IMR-90 (cell line): ENCODE measurements around the gene KRTAP10-11. TPM values are rescaled to one million over a fixed set of nuclear protein-coding genes. Genes with fewer than 3 reads are reported as not detected.

Source experiments
- ATAC-seq: fragments of 200-7000 bp; cut with Tn5 transposase; 2 replicates; pipeline ENCODE4 v1.9.1; 2020; ENCODE audit warnings: low read depth, mild to moderate bottlenecking, moderate library complexity
- BruUV-seq: library from RNA; stranded (reverse); fragments of 400-500 nt; replicated peaks from 2 replicates; lab custom pipeline; 2021; lab: Mats Ljungman, UMichigan
- CTCF ChIA-PET: fragments of 300-600 bp; formaldehyde crosslinking; extraction: SDS; loops from one replicate; lab custom pipeline; 2021; ENCODE audit warnings: antibody characterized with exemption; lab: Yijun Ruan, JAX
- POLR2A ChIA-PET: fragments of 300-600 bp; sonication (Branson Sonifier 250); formaldehyde crosslinking; loops from one replicate; lab custom pipeline; 2022; ENCODE audit warnings: antibody characterized with exemption; ENCODE audit not compliant: unreplicated experiment; lab: Charles Lee
- DNase-seq: peaks from one replicate; pipeline ENCODE4 v3.0.0; 2013
- H2AFZ ChIP-seq: replicated peaks from 2 replicates; pipeline ENCODE3; 2013; ENCODE audit warnings: low read length, mild to moderate bottlenecking; ENCODE audit not compliant: poor library complexity
- H2AK5ac ChIP-seq: 2 replicates; pipeline ENCODE4 v1.6.1; 2013; ENCODE audit warnings: low read depth, low read length, inconsistent platforms
- H2AK9ac ChIP-seq: replicated peaks from 2 replicates; pipeline ENCODE3; 2013; ENCODE audit warnings: mild to moderate bottlenecking, low read depth, low read length, moderate library complexity; ENCODE audit not compliant: poor library complexity
- H2BK120ac ChIP-seq: 2 replicates; pipeline ENCODE4 v1.6.1; 2013; ENCODE audit warnings: low read depth, low read length, inconsistent platforms
- H2BK15ac ChIP-seq: 3 replicates; pipeline ENCODE4 v1.6.1; 2013; ENCODE audit warnings: low read depth, low read length, inconsistent platforms
- H2BK20ac ChIP-seq: 2 replicates; pipeline ENCODE4 v1.6.1; 2013; ENCODE audit warnings: low read depth, mild to moderate bottlenecking, inconsistent platforms, low read length, moderate library complexity
- H2BK5ac ChIP-seq: 2 replicates; pipeline ENCODE4 v1.6.1; 2013; ENCODE audit warnings: mild to moderate bottlenecking, low read depth, low read length, inconsistent platforms; ENCODE audit not compliant: poor library complexity, severe bottlenecking
- H3K14ac ChIP-seq: replicated peaks from 2 replicates; pipeline ENCODE4 v1.6.1; 2013; ENCODE audit warnings: low read depth, low read length, inconsistent platforms
- H3K18ac ChIP-seq: 2 replicates; pipeline ENCODE4 v1.6.1; 2013; ENCODE audit warnings: low read depth, low read length, control low read depth
- H3K23ac ChIP-seq: 2 replicates; pipeline ENCODE4 v1.6.1; 2013; ENCODE audit warnings: low read depth, low read length, inconsistent platforms
- H3K27ac ChIP-seq: 2 replicates; pipeline ENCODE4 v1.5.1; 2013; ENCODE audit warnings: mild to moderate bottlenecking, control low read depth, low read length; ENCODE audit not compliant: insufficient read depth
- H3K27me3 ChIP-seq: 2 replicates; pipeline ENCODE4 v1.6.1; 2013; ENCODE audit warnings: low read length; ENCODE audit not compliant: control insufficient read depth, insufficient read depth
- H3K36me3 ChIP-seq: 2 replicates; pipeline ENCODE4 v1.6.1; 2013; ENCODE audit warnings: low read length, mixed read lengths; ENCODE audit not compliant: control insufficient read depth, insufficient read depth
- H3K4ac ChIP-seq: 2 replicates; pipeline ENCODE4 v1.6.1; 2013; ENCODE audit warnings: low read depth, low read length, inconsistent platforms
- H3K4me1 ChIP-seq: 2 replicates; pipeline ENCODE4 v1.6.1; 2013; ENCODE audit warnings: low read length, mixed read lengths; ENCODE audit not compliant: control insufficient read depth, insufficient read depth
- H3K4me2 ChIP-seq: 2 replicates; pipeline ENCODE4 v1.6.1; 2013; ENCODE audit warnings: low read depth, mild to moderate bottlenecking, control low read depth, low read length, moderate library complexity
- H3K4me3 ChIP-seq: 2 replicates; pipeline ENCODE4 v1.5.1; 2013; ENCODE audit warnings: low read depth, mild to moderate bottlenecking, control low read depth, low read length, moderate library complexity; ENCODE audit not compliant: insufficient read depth
- H3K56ac ChIP-seq: 2 replicates; pipeline ENCODE4 v1.6.1; 2013; ENCODE audit warnings: low read length, inconsistent platforms; ENCODE audit not compliant: insufficient read depth; ENCODE audit errors: extremely low read depth
- H3K79me1 ChIP-seq, 2 experiments: 2 replicates each; pipeline ENCODE4 v1.6.1; 2013; ENCODE audit warnings: low read length in 2 of 2, inconsistent platforms in 1 of 2, low read depth in 1 of 2
- H3K9ac ChIP-seq: 2 replicates; pipeline ENCODE4 v1.6.1; 2013; ENCODE audit warnings: low read depth, low read length, control low read depth
- H3K9me1 ChIP-seq: 2 replicates; pipeline ENCODE4 v1.6.1; 2013; ENCODE audit warnings: low read length, inconsistent platforms; ENCODE audit not compliant: insufficient read depth
- H3K9me3 ChIP-seq: 2 replicates; pipeline ENCODE4 v1.6.1; 2013; ENCODE audit warnings: low read length; ENCODE audit not compliant: control insufficient read depth, insufficient read depth
- H4K20me1 ChIP-seq: 2 replicates; pipeline ENCODE4 v1.6.1; 2013; ENCODE audit warnings: low read length, inconsistent platforms; ENCODE audit not compliant: insufficient read depth
- H4K5ac ChIP-seq: 2 replicates; pipeline ENCODE4 v1.6.1; 2013; ENCODE audit warnings: mild to moderate bottlenecking, low read depth, low read length, control low read depth
- H4K8ac ChIP-seq, 2 experiments: 2 replicates each; pipeline ENCODE4 v1.6.1; 2013; ENCODE audit warnings: low read depth in 2 of 2, low read length in 2 of 2, control low read depth in 1 of 2, inconsistent platforms in 1 of 2
- H4K91ac ChIP-seq: 2 replicates; pipeline ENCODE4 v1.6.1; 2013; ENCODE audit warnings: low read depth, low read length, inconsistent platforms; ENCODE audit not compliant: insufficient read depth
- BHLHE40 ChIP-seq: fragments of 150-350 bp; IDR thresholded peaks from 2 replicates; pipeline ENCODE4 v1.6.1; 2016; ENCODE audit warnings: mild to moderate bottlenecking, low read depth, low read length
- CEBPB ChIP-seq: IDR thresholded peaks from 2 replicates; pipeline ENCODE4 v1.6.1; 2012; ENCODE audit warnings: low read depth, low read length, improper control_type of control experiment
- CHD1 ChIP-seq: IDR thresholded peaks from 2 replicates; pipeline ENCODE4 v1.6.1; 2012; ENCODE audit warnings: low read depth, low read length, improper control_type of control experiment
- FOS ChIP-seq: fragments of 150-350 bp; IDR thresholded peaks from 2 replicates; pipeline ENCODE4 v1.6.1; 2016; ENCODE audit warnings: low read depth, low read length
- MAFK ChIP-seq: IDR thresholded peaks from 2 replicates; pipeline ENCODE4 v1.6.1; 2012; ENCODE audit warnings: low read depth, low read length, improper control_type of control experiment
- MAZ ChIP-seq: IDR thresholded peaks from 2 replicates; pipeline ENCODE4 v1.6.1; 2012; ENCODE audit warnings: low read depth, mild to moderate bottlenecking, low read length, improper control_type of control experiment, moderate library complexity, borderline replicate concordance
- MXI1 ChIP-seq: IDR thresholded peaks from 2 replicates; pipeline ENCODE4 v1.6.1; 2012; ENCODE audit warnings: low read depth, mild to moderate bottlenecking, low read length, moderate library complexity, borderline replicate concordance
- NFE2L2 ChIP-seq: fragments of 150-350 bp; IDR thresholded peaks from 2 replicates; pipeline ENCODE4 v1.6.1; 2016; ENCODE audit warnings: low read depth, mild to moderate bottlenecking, low read length
- POLR2A ChIP-seq: IDR thresholded peaks from 2 replicates; pipeline ENCODE4 v1.6.1; 2012; ENCODE audit warnings: mild to moderate bottlenecking, low read depth, low read length
- RAD21 ChIP-seq: IDR thresholded peaks from 2 replicates; pipeline ENCODE4 v1.6.1; 2012; ENCODE audit warnings: low read length, improper control_type of control experiment
- RCOR1 ChIP-seq: IDR thresholded peaks from 2 replicates; pipeline ENCODE4 v1.6.1; 2012; ENCODE audit warnings: mild to moderate bottlenecking, low read length, improper control_type of control experiment; ENCODE audit not compliant: insufficient replicate concordance
- RFX5 ChIP-seq: IDR thresholded peaks from 2 replicates; pipeline ENCODE4 v1.8.0; 2012; ENCODE audit warnings: low read depth, mild to moderate bottlenecking, low read length, moderate library complexity
- SMC3 ChIP-seq: fragments of 150-350 bp; IDR thresholded peaks from 2 replicates; pipeline ENCODE4 v1.6.1; 2016; ENCODE audit warnings: low read depth, mild to moderate bottlenecking, antibody characterized with exemption, low read length, moderate library complexity
- WGBS, 2 experiments: methylation state at CpG; one replicate each; pipeline versions ENCODE4 v1.1.5 to v1.1.7; 2013; ENCODE audit warnings: missing lambda C conversion rate in 2 of 2; ENCODE audit not compliant: insufficient read length in 1 of 2; ENCODE audit errors: extremely low coverage in 2 of 2; 5-methylcytosine and 5-hydroxymethylcytosine counted together
- dilution Hi-C: fragments of 300-500 bp; cut with HindIII; formaldehyde crosslinking; loops from one replicate; pipeline ENCODE4 v1.14.3; 2018; ENCODE audit warnings: low sequenced_read_pairs; ENCODE audit not compliant: unreplicated experiment
- in situ Hi-C: fragments of 300-500 bp; cut with MboI; formaldehyde crosslinking; loops from 3 replicates; pipeline ENCODE4 v1.14.3; 2019; ENCODE audit warnings: low sequenced_read_pairs, inconsistent platforms, mixed read lengths
- intact Hi-C: fragments of 100-400 bp; cut with micrococcal nuclease; formaldehyde crosslinking; loops from 2 replicates; pipeline ENCODE4 v1.10.0; 2022
- polyA plus RNA-seq, 3 experiments: library from polyadenylated mRNA; depleted of rRNA; stranded (reverse); fragments of >200 nt; gene quantifications; 2 replicates each; pipeline ENCODE4 v1.2.3, GENCODE V29; 2012; ENCODE audit warnings: low replicate concordance in 1 of 3
- total RNA-seq: library from RNA; depleted of rRNA; stranded (reverse); fragments of >200 nt; gene quantifications from 2 replicates; pipeline ENCODE4 v1.2.3, GENCODE V29; 2012
- TF ChIP-seq, protein P1 (sequence below): fragments of 150-350 bp; IDR thresholded peaks from 2 replicates; pipeline ENCODE4 v1.6.1; 2016; ENCODE audit warnings: low read depth, mild to moderate bottlenecking, low read length, moderate library complexity, borderline replicate concordance
- TF ChIP-seq, protein P2 (sequence below): fragments of 150-350 bp; IDR thresholded peaks from 2 replicates; pipeline ENCODE4 v1.6.1; 2017; ENCODE audit warnings: mild to moderate bottlenecking, antibody characterized with exemption, low read length, low read depth
- TF ChIP-seq, protein P3 (sequence below): conservative IDR thresholded peaks from 2 replicates; pipeline ENCODE4 v1.5.1; 2012; ENCODE audit warnings: mild to moderate bottlenecking, low read depth, low read length, improper control_type of control experiment

KRTAP10-11 gene
- total and polyA plus RNA-seq, 2 of the 4 experiments (the other 2 are of a cell fraction), result not detected

DNA sequence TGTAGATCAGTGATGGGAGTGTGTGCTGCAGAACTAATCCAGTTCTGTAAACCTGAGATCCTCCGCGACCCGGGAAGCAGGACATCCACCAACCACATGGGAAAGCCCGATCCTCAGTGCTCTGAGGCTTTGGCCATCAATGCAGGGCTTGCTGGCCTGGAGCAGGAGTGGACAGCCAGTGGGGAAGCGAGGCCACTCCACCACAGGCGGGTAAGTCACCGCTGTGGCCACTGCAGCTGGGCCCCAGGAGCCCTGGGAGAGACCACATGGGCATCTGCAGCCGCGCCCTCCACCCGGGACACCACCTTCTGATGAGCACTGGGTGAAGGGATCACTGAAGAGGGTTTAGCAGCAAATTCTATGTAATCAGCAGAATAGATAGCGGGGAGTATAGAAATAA, 34.9 kb downstream of the KRTAP10-11 start:
- H2AFZ ChIP-seq, result no peak overlapping the region
- intact Hi-C loops, result no loop called here
- no peak overlapping the region for H2BK15ac ChIP-seq
- ChIA-PET POLR2A (no interaction called here), CTCF (no interaction called here)
- in situ Hi-C loops, result no loop called here
- no peak overlapping the region for H2AK9ac ChIP-seq
- H3K36me3 ChIP-seq, result no peaks in the 10 kb centered on the region
- H2AK5ac ChIP-seq, result no peak overlapping the region
- TF ChIP-seq CEBPB (no peak), FOS (no peak), CHD1 (no peak), RAD21 (no peak), POLR2A (no peak), NFE2L2 (no peak), RFX5 (no peak), BHLHE40 (no peak), MAFK (no peak), SMC3 (no peak), MAZ (no peak), RCOR1 (no peak), MXI1 (no peak)
- TF ChIP-seq, protein P1, sequence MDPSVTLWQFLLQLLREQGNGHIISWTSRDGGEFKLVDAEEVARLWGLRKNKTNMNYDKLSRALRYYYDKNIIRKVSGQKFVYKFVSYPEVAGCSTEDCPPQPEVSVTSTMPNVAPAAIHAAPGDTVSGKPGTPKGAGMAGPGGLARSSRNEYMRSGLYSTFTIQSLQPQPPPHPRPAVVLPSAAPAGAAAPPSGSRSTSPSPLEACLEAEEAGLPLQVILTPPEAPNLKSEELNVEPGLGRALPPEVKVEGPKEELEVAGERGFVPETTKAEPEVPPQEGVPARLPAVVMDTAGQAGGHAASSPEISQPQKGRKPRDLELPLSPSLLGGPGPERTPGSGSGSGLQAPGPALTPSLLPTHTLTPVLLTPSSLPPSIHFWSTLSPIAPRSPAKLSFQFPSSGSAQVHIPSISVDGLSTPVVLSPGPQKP, result no peak
- TF ChIP-seq, protein P2, sequence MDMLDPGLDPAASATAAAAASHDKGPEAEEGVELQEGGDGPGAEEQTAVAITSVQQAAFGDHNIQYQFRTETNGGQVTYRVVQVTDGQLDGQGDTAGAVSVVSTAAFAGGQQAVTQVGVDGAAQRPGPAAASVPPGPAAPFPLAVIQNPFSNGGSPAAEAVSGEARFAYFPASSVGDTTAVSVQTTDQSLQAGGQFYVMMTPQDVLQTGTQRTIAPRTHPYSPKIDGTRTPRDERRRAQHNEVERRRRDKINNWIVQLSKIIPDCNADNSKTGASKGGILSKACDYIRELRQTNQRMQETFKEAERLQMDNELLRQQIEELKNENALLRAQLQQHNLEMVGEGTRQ, result no peak
- TF ChIP-seq, protein P3, sequence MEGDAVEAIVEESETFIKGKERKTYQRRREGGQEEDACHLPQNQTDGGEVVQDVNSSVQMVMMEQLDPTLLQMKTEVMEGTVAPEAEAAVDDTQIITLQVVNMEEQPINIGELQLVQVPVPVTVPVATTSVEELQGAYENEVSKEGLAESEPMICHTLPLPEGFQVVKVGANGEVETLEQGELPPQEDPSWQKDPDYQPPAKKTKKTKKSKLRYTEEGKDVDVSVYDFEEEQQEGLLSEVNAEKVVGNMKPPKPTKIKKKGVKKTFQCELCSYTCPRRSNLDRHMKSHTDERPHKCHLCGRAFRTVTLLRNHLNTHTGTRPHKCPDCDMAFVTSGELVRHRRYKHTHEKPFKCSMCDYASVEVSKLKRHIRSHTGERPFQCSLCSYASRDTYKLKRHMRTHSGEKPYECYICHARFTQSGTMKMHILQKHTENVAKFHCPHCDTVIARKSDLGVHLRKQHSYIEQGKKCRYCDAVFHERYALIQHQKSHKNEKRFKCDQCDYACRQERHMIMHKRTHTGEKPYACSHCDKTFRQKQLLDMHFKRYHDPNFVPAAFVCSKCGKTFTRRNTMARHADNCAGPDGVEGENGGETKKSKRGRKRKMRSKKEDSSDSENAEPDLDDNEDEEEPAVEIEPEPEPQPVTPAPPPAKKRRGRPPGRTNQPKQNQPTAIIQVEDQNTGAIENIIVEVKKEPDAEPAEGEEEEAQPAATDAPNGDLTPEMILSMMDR, result no peak
- no peak overlapping the region for H3K27ac ChIP-seq
- no peak overlapping the region for H3K18ac ChIP-seq
- no peak overlapping the region for H4K5ac ChIP-seq
- no peaks in the 10 kb centered on the region for H3K9me1 ChIP-seq
- H2BK5ac ChIP-seq, result no peak overlapping the region
- H3K4me3 ChIP-seq, result no peak overlapping the region
- WGBS, 2 experiments, result no CpG with 5 or more reads among the region's 11 CpGs
- H2BK20ac ChIP-seq, result no peak overlapping the region
- no peaks in the 10 kb centered on the region for H3K4me1 ChIP-seq
- no peak overlapping the region for H3K9ac ChIP-seq
- no peak overlapping the region for H3K56ac ChIP-seq
- H3K4me2 ChIP-seq, result no peak overlapping the region
- no peaks in the 10 kb centered on the region for H3K9me3 ChIP-seq
- peaks cover 33% of the 10 kb centered on the region for H3K27me3 ChIP-seq
- no peak overlapping the region for H2BK120ac ChIP-seq
- DNase-seq (no peak), ATAC-seq (no peak)
- H3K4ac ChIP-seq, result no peak overlapping the region
- dilution Hi-C loops, result no loop called here
- no peak overlapping the region for H4K91ac ChIP-seq
- no peak overlapping the region for H3K14ac ChIP-seq
- no peak overlapping the region for H3K23ac ChIP-seq
- no peak overlapping the region for H4K8ac ChIP-seq
- no TSS peak for BruUV-seq
- no peaks in the 10 kb centered on the region for H3K79me1 ChIP-seq
- no peaks in the 10 kb centered on the region for H4K20me1 ChIP-seq
